Suprapubic skin (tissue), 4 donors: Measurements from ENCODE around the gene YARS1. TPM values are rescaled to one million over a fixed set of nuclear protein-coding genes. Genes with fewer than 3 reads are reported as not detected.
A peak's percentile ranks its signal among the peaks of the same experiment; 100 is the strongest.

Experiments
- DNase-seq, 2 donors: peaks; one replicate each; pipeline ENCODE4 v3.0.0-alpha.2; 2019; ENCODE audit warnings: low spot score in 2 of 2
- H3K27ac ChIP-seq: fragments of 200-600 bp; sonication (generic); one replicate; pipeline ENCODE4 v1.5.1; 2019
- H3K27me3 ChIP-seq: fragments of 200-600 bp; sonication (generic); one replicate; pipeline ENCODE4 v1.5.1; 2019
- H3K36me3 ChIP-seq: fragments of 200-600 bp; sonication (generic); one replicate; pipeline ENCODE4 v1.5.1; 2019
- H3K4me1 ChIP-seq: fragments of 200-600 bp; sonication (generic); one replicate; pipeline ENCODE4 v1.5.1; 2019
- H3K4me3 ChIP-seq: fragments of 200-600 bp; sonication (generic); one replicate; pipeline ENCODE4 v1.5.1; 2019; ENCODE audit warnings: mild to moderate bottlenecking
- H3K9me3 ChIP-seq: fragments of 200-600 bp; sonication (generic); one replicate; pipeline ENCODE4 v1.5.1; 2019
- EP300 ChIP-seq: sonication (generic); formaldehyde crosslinking; IDR thresholded peaks from one replicate; pipeline ENCODE4 v1.6.1; 2017; ENCODE audit warnings: antibody characterized with exemption
- POLR2A ChIP-seq, 2 donors: fragments of 450-650 bp; IDR thresholded peaks; one replicate each; pipeline ENCODE4 v1.6.1; 2017; ENCODE audit warnings: antibody characterized with exemption in 2 of 2, mild to moderate bottlenecking in 2 of 2, moderate library complexity in 2 of 2
- POLR2AphosphoS5 ChIP-seq, 3 donors: sonication (generic); formaldehyde crosslinking; IDR thresholded peaks; one replicate each; pipeline ENCODE4 v1.6.1; 2017; ENCODE audit warnings: antibody characterized with exemption in 3 of 3
- WGBS: methylation state at CpG from one replicate; pipeline ENCODE4 v1.1.5; 2018; 5-methylcytosine and 5-hydroxymethylcytosine counted together
- total RNA-seq, 4 donors: library from RNA; depleted of rRNA; stranded (reverse); fragments of >200 nt; gene quantifications; one replicate each; pipeline ENCODE4 v1.1.0, GENCODE V29; 2016
- TF ChIP-seq, protein P1 (sequence below), 2 donors: fragments of 200-600 bp in 1 of 2; fragments of 450-650 bp in 1 of 2; sonication (generic) in 1 of 2; IDR thresholded peaks; one replicate each; pipeline ENCODE4 v1.5.1; 2016 to 2019; ENCODE audit warnings: antibody characterized with exemption in 2 of 2, mild to moderate bottlenecking in 1 of 2, moderate library complexity in 1 of 2

Gene YARS1
- total RNA-seq, 4 donors from 2014 or later, result 47.1 to 68.1 (median 50.7) TPM

GRCh38 chr1:32773764-32774463 is 43.2 kb downstream of the YARS1 start:
- TF ChIP-seq, protein P1, sequence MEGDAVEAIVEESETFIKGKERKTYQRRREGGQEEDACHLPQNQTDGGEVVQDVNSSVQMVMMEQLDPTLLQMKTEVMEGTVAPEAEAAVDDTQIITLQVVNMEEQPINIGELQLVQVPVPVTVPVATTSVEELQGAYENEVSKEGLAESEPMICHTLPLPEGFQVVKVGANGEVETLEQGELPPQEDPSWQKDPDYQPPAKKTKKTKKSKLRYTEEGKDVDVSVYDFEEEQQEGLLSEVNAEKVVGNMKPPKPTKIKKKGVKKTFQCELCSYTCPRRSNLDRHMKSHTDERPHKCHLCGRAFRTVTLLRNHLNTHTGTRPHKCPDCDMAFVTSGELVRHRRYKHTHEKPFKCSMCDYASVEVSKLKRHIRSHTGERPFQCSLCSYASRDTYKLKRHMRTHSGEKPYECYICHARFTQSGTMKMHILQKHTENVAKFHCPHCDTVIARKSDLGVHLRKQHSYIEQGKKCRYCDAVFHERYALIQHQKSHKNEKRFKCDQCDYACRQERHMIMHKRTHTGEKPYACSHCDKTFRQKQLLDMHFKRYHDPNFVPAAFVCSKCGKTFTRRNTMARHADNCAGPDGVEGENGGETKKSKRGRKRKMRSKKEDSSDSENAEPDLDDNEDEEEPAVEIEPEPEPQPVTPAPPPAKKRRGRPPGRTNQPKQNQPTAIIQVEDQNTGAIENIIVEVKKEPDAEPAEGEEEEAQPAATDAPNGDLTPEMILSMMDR (IDR thresholded peaks at IDR 0.05), result no peak
- TF ChIP-seq EP300, result no peak
- TF ChIP-seq POLR2AphosphoS5 (IDR thresholded peaks at IDR 0.05), result no peak
- TF ChIP-seq POLR2A (IDR thresholded peaks at IDR 0.05), result no peak
- peaks cover 74% of the 10 kb centered on the region for H3K36me3 ChIP-seq
- H3K27ac ChIP-seq, result no peak overlapping the region
- 77% methylated on average over 7 of the region's 7 CpGs for WGBS
- no peak overlapping the region for H3K4me3 ChIP-seq
- H3K9me3 ChIP-seq, result no peaks in the 10 kb centered on the region
- peaks cover 37% of the 10 kb centered on the region for H3K4me1 ChIP-seq
- DNase-seq, result peak in 1 of 2 donors; percentile 55
- H3K27me3 ChIP-seq, result no peaks in the 10 kb centered on the region

- peak in 1 of 2 donors; percentile 63 for DNase-seq
- no peak overlapping the region for H3K27ac ChIP-seq
- H3K4me3 ChIP-seq, result no peak overlapping the region
- 28% methylated on average over 7 of the region's 9 CpGs for WGBS
- no peaks in the 10 kb centered on the region for H3K9me3 ChIP-seq
- H3K27me3 ChIP-seq, result no peaks in the 10 kb centered on the region
- H3K4me1 ChIP-seq, result peaks cover 45% of the 10 kb centered on the region
- peaks cover 70% of the 10 kb centered on the region for H3K36me3 ChIP-seq
- TF ChIP-seq, protein P1 (IDR thresholded peaks at IDR 0.05), result peak; percentile 83 to 84
- TF ChIP-seq POLR2A (IDR thresholded peaks at IDR 0.05) (no peak), EP300 (no peak)
Measured at GRCh38 chr1:32773018-32773763, 44.0 kb downstream of the YARS1 start.

GRCh38 chr1:32772281-32773017 is 44.7 kb downstream of the YARS1 start:
- Histone ChIP-seq H3K36me3 (peaks cover 69% of the 10 kb centered on the region), H3K9me3 (no peaks in the 10 kb centered on the region), H3K27me3 (no peaks in the 10 kb centered on the region), H3K4me1 (peaks cover 52% of the 10 kb centered on the region), H3K27ac (no peak overlapping the region), H3K4me3 (no peak overlapping the region)
- DNase-seq, result peak in 1 of 2 donors; percentile 57
- TF ChIP-seq, protein P1 (IDR thresholded peaks at IDR 0.05), result no peak
- TF ChIP-seq POLR2A (IDR thresholded peaks at IDR 0.05), result no peak
- no peak for TF ChIP-seq EP300
- TF ChIP-seq POLR2AphosphoS5 (IDR thresholded peaks at IDR 0.05), result no peak
- 98% methylated on average over 5 of the region's 10 CpGs for WGBS

DNA sequence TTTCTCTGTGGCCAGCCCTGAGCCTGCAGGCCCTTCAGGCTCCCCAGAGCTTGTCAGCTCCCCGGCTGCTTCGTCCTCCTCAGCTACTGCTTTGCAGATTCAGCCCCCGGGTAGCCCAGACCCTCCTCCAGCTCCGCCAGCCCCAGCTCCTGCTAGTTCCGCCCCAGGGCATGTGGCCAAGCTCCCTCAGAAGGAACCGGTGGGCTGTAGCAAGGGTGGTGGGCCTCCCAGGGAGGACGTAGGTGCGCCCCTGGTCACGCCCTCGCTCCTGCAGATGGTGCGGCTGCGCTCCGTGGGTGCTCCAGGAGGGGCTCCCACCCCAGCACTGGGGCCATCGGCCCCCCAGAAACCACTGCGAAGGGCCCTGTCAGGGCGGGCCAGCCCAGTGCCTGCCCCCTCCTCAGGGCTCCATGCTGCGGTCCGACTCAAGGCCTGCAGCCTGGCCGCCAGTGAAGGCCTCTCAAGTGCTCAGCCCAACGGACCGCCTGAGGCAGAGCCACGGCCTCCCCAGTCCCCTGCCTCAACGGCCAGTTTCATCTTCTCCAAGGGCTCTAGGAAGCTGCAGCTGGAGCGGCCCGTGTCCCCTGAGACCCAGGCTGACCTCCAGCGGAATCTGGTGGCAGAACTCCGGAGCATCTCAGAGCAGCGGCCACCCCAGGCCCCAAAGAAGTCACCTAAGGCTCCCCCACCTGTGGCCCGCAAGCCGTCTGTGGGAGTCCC is 45.4 kb downstream of the YARS1 start:
- H3K36me3 ChIP-seq, result peaks cover 62% of the 10 kb centered on the region
- H3K9me3 ChIP-seq, result no peaks in the 10 kb centered on the region
- DNase-seq, result no peak
- H3K4me1 ChIP-seq, result peaks cover 59% of the 10 kb centered on the region
- no peak for TF ChIP-seq EP300
- TF ChIP-seq, protein P1 (IDR thresholded peaks at IDR 0.05), result no peak
- TF ChIP-seq POLR2A (IDR thresholded peaks at IDR 0.05), result no peak
- no peak for TF ChIP-seq POLR2AphosphoS5 (IDR thresholded peaks at IDR 0.05)
- no peaks in the 10 kb centered on the region for H3K27me3 ChIP-seq
- H3K27ac ChIP-seq, result no peak overlapping the region
- WGBS, result 80% methylated on average over 7 of the region's 30 CpGs
- no peak overlapping the region for H3K4me3 ChIP-seq
